WI38 (cell line): ENCODE results near the gene DPYSL3.

Experiments used
- H3K4me3 ChIP-seq: 2 replicates; pipeline ENCODE4 v1.5.1; 2011; ENCODE audit warnings: low read depth, mild to moderate bottlenecking, control low read depth, low read length
- CTCF ChIP-seq: IDR thresholded peaks from 2 replicates; pipeline ENCODE4 v1.5.1; 2012; ENCODE audit warnings: low read depth, mild to moderate bottlenecking, control low read depth, low read length

The DPYSL3 gene

GRCh38 chr5:147403651-147404640, 105.9 kb downstream of the DPYSL3 start:
- peak overlapping the region; percentile 46 for H3K4me3 ChIP-seq
- no peak for TF ChIP-seq CTCF

- TF ChIP-seq CTCF, result no peak
- H3K4me3 ChIP-seq, result no peak overlapping the region
Observed at GRCh38 chr5:147400881-147401280, 109.0 kb downstream of the DPYSL3 start.

- H3K4me3 ChIP-seq, result no peak overlapping the region
- TF ChIP-seq CTCF, result no peak
Observed at GRCh38 chr5:147400126-147400809, 109.6 kb downstream of the DPYSL3 start.

- H3K4me3 ChIP-seq, result no peak overlapping the region
- TF ChIP-seq CTCF, result no peak
Observed at GRCh38 chr5:147398860-147399259, 111.0 kb downstream of the DPYSL3 start.

GRCh38 chr5:147397616-147398015, 112.3 kb downstream of the DPYSL3 start:
- no peak for TF ChIP-seq CTCF
- no peak overlapping the region for H3K4me3 ChIP-seq

GRCh38 chr5:147396070-147396823, 113.6 kb downstream of the DPYSL3 start:
- H3K4me3 ChIP-seq, result no peak overlapping the region
- no peak for TF ChIP-seq CTCF
